HG02610 (cell line): ENCODE measurements around the gene SIRT7.
A peak's percentile ranks its signal among the peaks of the same experiment; 100 is the strongest.

Source experiments
- ATAC-seq: cut with Tn5 transposase; IDR thresholded peaks from one replicate; pipeline ENCODE4 v1.9.1; 2021; ENCODE audit warnings: mild to moderate bottlenecking, moderate library complexity; ENCODE audit not compliant: unreplicated experiment

The SIRT7 gene

GRCh38 chr17:81921537-81921862, 3.5 kb upstream of the SIRT7 start:
- ATAC-seq = no peak

GRCh38 chr17:81920612-81921536, 2.9 kb upstream of the SIRT7 start:
- ATAC-seq = no peak

- no peak for ATAC-seq
Observed at GRCh38 chr17:81918832-81919545, 1.0 kb upstream of the SIRT7 start.

GRCh38 chr17:81918333-81918669, 325 bp upstream of the SIRT7 start:
- peak; percentile 10 for ATAC-seq

GRCh38 chr17:81916234-81917001, 1.6 kb downstream of the SIRT7 start:
- no peak for ATAC-seq

GRCh38 chr17:81915331-81915730, 2.6 kb downstream of the SIRT7 start:
- no peak for ATAC-seq

- ATAC-seq = no peak
Observed at GRCh38 chr17:81914103-81914850, 3.7 kb downstream of the SIRT7 start.

GRCh38 chr17:81913394-81914102, 4.4 kb downstream of the SIRT7 start:
- ATAC-seq = no peak

- ATAC-seq = no peak
Observed at GRCh38 chr17:81912441-81913309, 5.3 kb downstream of the SIRT7 start.

- no peak for ATAC-seq
Observed at GRCh38 chr17:81911969-81912368, 6.0 kb downstream of the SIRT7 start.

- ATAC-seq = peak; percentile 68
Observed at GRCh38 chr17:81911277-81911961, 6.6 kb downstream of the SIRT7 start, which contains the start of gene PCYT2. PCYT2 (minus strand) TSS chr17:81911399; CDS start chr17:81911355, 44 bp downstream.

GRCh38 chr17:81910840-81911276, 7.1 kb downstream of the SIRT7 start:
- peak; percentile 33 for ATAC-seq

- ATAC-seq = no peak
Observed at GRCh38 chr17:81909966-81910839, 7.8 kb downstream of the SIRT7 start.

- no peak for ATAC-seq
Observed at GRCh38 chr17:81909231-81909630, 8.7 kb downstream of the SIRT7 start.

- ATAC-seq = no peak
Observed at GRCh38 chr17:81908793-81909192, 9.2 kb downstream of the SIRT7 start.

GRCh38 chr17:81907219-81908145, 10.5 kb downstream of the SIRT7 start:
- no peak for ATAC-seq
